GM12892 (cell line): ENCODE results near the gene PADI1.

Source experiments
- POLR2A ChIP-seq: IDR thresholded peaks from 2 replicates; pipeline ENCODE4 v1.6.1; 2011; ENCODE audit warnings: low read depth, low read length, control low read depth
- POLR2AphosphoS5 ChIP-seq: IDR thresholded peaks from 2 replicates; pipeline ENCODE4 v1.6.1; 2011; ENCODE audit warnings: low read depth, low read length, control low read depth
- TAF1 ChIP-seq: IDR thresholded peaks from 2 replicates; pipeline ENCODE4 v1.6.1; 2011; ENCODE audit warnings: low read depth, mild to moderate bottlenecking, control low read depth, low read length, borderline replicate concordance

- no peak for TF ChIP-seq POLR2AphosphoS5
- TF ChIP-seq POLR2A: no peak
- TF ChIP-seq TAF1: no peak
Measured at GRCh38 chr1:17163371-17163770, 41.6 kb upstream of the PADI1 start.
